ENCODE data around the gene CDX1.

CDX1 gene

GRCh38 chr5:150146862-150147601 is 19.5 kb upstream of the CDX1 start:
- DNase-seq, result no peak

- DNase-seq, result no peak
These were observed 18.9 kb upstream of the CDX1 start for GRCh38 chr5:150147670-150148069.

GRCh38 chr5:150148117-150148927 is 18.3 kb upstream of the CDX1 start:
- DNase-seq, result no peak

DNA sequence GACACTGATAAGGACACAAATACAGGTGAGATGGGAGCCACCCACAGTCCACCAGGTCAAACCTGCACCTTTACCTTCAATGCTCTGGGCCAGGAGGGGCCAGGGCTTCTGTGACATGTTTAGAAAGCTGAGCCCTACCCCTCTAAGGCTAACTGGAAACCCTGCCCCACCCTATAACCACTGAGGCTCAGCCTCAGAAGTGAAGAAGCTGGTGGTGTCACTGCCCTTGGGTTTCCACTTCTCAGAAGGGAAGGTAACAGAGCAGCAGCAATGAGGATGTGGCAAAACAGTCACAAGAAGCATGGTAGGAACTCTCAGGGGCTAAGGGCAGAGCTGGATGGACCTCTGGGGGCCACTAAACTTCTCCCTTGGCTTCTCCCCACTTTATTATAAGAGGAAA is 17.0 kb upstream of the CDX1 start:
- no peak for DNase-seq

- no peak for DNase-seq
These were observed 13.7 kb upstream of the CDX1 start for GRCh38 chr5:150152636-150153462.

DNA sequence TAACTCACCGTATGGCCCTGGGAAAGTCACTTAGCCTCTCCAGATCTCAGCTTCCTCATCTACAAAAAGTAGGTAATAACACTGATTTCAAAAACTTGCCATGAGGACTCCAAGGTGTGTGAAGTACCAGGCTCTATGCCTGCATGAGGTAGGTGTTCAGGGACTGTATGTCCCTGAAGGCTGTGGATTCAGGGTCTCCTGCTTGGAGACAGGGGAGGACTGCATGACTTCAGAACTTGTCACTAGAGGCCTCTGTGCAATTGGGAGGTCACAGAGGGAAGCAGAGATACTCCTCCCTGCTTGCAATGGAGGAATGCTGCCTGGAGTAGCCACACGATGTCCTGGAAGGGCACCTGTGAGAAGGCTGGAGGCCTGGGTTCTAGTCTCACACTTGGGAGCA is 13.1 kb upstream of the CDX1 start:
- DNase-seq, result no peak

- no peak for DNase-seq
These were observed 12.5 kb upstream of the CDX1 start for GRCh38 chr5:150153957-150154617.

DNA sequence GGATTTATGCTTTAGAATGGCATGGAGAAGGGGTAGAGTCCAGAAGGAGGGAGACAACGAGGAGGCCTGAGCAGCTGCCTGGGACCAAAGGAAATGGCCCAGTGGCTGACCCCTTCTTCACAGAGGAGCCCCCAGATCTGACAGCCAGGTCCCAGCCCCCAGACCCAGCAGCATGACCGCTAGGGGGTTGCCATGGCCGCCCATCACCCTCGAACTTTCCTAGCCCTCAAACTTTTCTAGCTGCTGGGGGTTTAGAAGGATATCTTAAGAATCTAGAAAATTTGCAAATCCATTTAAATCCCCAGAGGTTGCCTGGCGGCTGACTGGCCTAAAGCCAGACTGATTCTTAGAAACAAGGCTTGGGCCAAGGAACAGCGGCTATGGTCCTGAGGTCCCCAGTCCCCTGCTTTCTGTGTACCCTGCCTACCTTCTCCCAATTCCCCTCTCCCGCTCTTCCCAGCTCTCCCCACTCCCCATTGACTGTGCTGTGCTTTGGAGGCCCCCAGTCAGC is 11.9 kb upstream of the CDX1 start:
- no peak for DNase-seq

GRCh38 chr5:150155258-150156026 is 11.1 kb upstream of the CDX1 start, which contains the start of gene PDGFRB:
PDGFRB (minus strand) TSS chr5:150155845; CDS start chr5:150137047, 18,798 bp downstream.
- DNase-seq, result peak; percentile 36

GRCh38 chr5:150156027-150156368 is 10.6 kb upstream of the CDX1 start:
- DNase-seq, result no peak

DNA sequence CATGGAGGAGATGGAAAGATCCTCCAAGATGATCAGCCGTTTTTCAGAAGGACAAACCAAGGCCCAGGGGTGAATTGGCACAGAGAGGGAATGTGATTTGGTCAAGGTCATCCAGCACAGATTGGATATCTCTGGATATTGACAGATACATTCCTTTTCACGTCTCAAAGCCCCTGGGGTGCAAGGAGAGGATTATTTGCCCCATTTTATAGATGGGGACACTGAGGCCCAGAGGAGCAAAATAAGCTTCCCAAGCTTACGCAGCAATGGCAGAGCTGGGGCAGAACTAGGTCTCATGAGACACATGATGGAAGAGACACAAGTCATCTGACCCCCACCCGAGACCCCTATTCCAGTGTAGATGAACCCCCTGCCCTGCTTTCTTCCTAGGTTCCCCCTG is 10.0 kb upstream of the CDX1 start:
- no peak for DNase-seq

DNA sequence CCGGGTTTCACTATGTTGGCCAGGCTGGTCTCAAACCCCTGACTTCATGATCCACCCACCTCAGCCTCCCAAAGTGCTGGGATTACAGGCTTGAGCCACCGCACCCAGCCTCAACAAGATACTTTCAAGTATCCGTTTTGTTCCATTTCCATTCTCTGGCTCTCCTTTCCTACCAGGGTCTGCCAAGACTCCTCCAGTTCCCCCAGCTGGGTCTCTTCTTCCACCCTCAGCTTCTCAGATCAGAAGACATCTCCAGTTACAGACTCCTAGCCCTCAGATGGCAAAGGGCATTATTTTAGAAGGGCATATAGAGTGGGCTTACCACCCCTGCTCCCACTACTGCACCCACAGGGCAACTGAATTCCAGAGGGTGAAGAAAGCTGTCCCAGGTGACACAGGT is 9.4 kb upstream of the CDX1 start:
- DNase-seq, result no peak

- no peak for DNase-seq
These were observed 8.2 kb upstream of the CDX1 start for GRCh38 chr5:150158170-150158949.

- no peak for DNase-seq
These were observed 7.5 kb upstream of the CDX1 start for GRCh38 chr5:150159031-150159430.

GRCh38 chr5:150159741-150160179 is 6.8 kb upstream of the CDX1 start:
- DNase-seq, result no peak

GRCh38 chr5:150160448-150161081 is 6.0 kb upstream of the CDX1 start:
- no peak for DNase-seq

GRCh38 chr5:150161242-150162141 is 5.1 kb upstream of the CDX1 start:
- peak; percentile 44 for DNase-seq

- no peak for DNase-seq
These were observed 4.5 kb upstream of the CDX1 start for GRCh38 chr5:150162142-150162513.

DNA sequence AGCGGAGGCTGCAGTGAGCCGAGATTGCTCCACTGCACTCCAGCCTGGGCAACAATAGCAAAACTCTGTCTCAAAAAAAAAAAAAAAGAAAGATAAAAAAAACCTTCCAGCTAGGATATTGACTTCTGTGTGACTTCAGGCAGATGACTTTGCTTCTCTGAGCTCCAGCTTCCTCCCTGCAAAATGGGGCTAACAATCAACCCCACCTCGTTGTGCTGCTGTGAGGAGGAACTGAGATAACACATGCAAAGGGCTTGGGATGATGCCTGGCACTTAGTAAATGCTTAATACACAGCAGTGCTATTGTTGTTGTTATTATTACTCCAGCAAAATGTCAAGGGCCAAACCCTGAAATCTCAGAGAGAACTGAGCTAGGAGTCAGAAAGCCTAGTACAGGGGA is 3.5 kb upstream of the CDX1 start:
- DNase-seq, result no peak
